GM12878 (cell line): Measurements from ENCODE around the gene CLN6. TPM values are rescaled to one million over a fixed set of nuclear protein-coding genes. Genes with fewer than 3 reads are reported as not detected.

ENCODE experiments used
- ATAC-seq: fragments of 200-7000 bp; cut with Tn5 transposase; 3 replicates; pipeline ENCODE4 v1.9.1; 2020; ENCODE audit warnings: mild to moderate bottlenecking, moderate library complexity
- BruUV-seq: library from RNA; stranded (reverse); fragments of 400-500 nt; replicated peaks from 2 replicates; lab custom pipeline; 2021; lab: Mats Ljungman, UMichigan
- CTCF ChIA-PET: fragments of 300-600 bp; sonication (Branson Sonifier 250); formaldehyde crosslinking; extraction: SDS; loops from one replicate; lab custom pipeline; 2021; ENCODE audit warnings: inconsistent platforms; lab: Yijun Ruan, JAX
- POLR2A ChIA-PET: fragments of 350-600 bp; formaldehyde crosslinking; extraction: SDS; loops from one replicate; lab custom pipeline; 2021; ENCODE audit warnings: inconsistent platforms; lab: Charles Lee
- RAD21 ChIA-PET: fragments of 300-600 bp; sonication (Branson Sonifier 250); formaldehyde crosslinking; loops from one replicate; lab custom pipeline; 2023; ENCODE audit warnings: antibody characterized with exemption; ENCODE audit not compliant: unreplicated experiment; lab: Charles Lee
- SMC1A ChIA-PET: fragments of 300-600 bp; sonication (Branson Sonifier 250); formaldehyde crosslinking; loops from one replicate; lab custom pipeline; 2023; ENCODE audit not compliant: unreplicated experiment, uncharacterized antibody; lab: Charles Lee
- DNase-seq: peaks from one replicate; pipeline ENCODE4 v3.0.0-alpha.2; 2011; ENCODE audit warnings: low read depth, low spot score
- FAIRE-seq: peaks from 3 replicates; lab custom pipeline; 2011; peaks lifted over from hg19 to GRCh38; lab: Jason Lieb, UNC
- H2AFZ ChIP-seq: 2 replicates; pipeline ENCODE4 v1.6.0; 2011; ENCODE audit warnings: low read depth, low read length, control low read depth; ENCODE audit not compliant: control insufficient read depth
- H3K27ac ChIP-seq: 2 replicates; pipeline ENCODE4 v1.5.1; 2011; ENCODE audit warnings: control low read depth; ENCODE audit not compliant: control insufficient read depth, insufficient read depth
- H3K27me3 ChIP-seq, 2 experiments: replicated peaks in 1 of 2; 2 replicates each; pipeline versions ENCODE4 v1.6.0 to v1.6.1; 2011; ENCODE audit warnings: low read length in 1 of 2; ENCODE audit not compliant: control insufficient read depth in 2 of 2, insufficient read depth in 2 of 2
- H3K36me3 ChIP-seq, 2 experiments: 2 replicates each; pipeline ENCODE4 v1.5.1; 2011; ENCODE audit warnings: low read length in 1 of 2; ENCODE audit not compliant: control insufficient read depth in 2 of 2, insufficient read depth in 2 of 2
- H3K4me1 ChIP-seq: 2 replicates; pipeline ENCODE4 v1.6.1; 2011; ENCODE audit warnings: mild to moderate bottlenecking, low read length, moderate library complexity, mixed read lengths; ENCODE audit not compliant: control insufficient read depth, insufficient read depth
- H3K4me2 ChIP-seq: 2 replicates; pipeline ENCODE4 v1.6.0; 2011; ENCODE audit warnings: control low read depth; ENCODE audit not compliant: control insufficient read depth, insufficient read depth
- H3K4me3 ChIP-seq: fragments of 200-600 bp; sonication (generic); 2 replicates; pipeline ENCODE4 v1.5.1; 2016
- H3K79me2 ChIP-seq: 2 replicates; pipeline ENCODE4 v1.6.0; 2011; ENCODE audit warnings: low read length; ENCODE audit not compliant: control insufficient read depth, insufficient read depth
- H3K9ac ChIP-seq: 2 replicates; pipeline ENCODE4 v1.8.0; 2011; ENCODE audit warnings: low read length, control low read depth, mixed read lengths; ENCODE audit not compliant: control insufficient read depth, insufficient read depth
- H3K9me3 ChIP-seq: replicated peaks from 3 replicates; pipeline ENCODE4 v1.5.1; 2011; ENCODE audit warnings: mild to moderate bottlenecking, low read length; ENCODE audit not compliant: control insufficient read depth, insufficient read depth
- H4K20me1 ChIP-seq: 2 replicates; pipeline ENCODE4 v1.6.0; 2011; ENCODE audit not compliant: control insufficient read depth, insufficient read depth
- CHD1 ChIP-seq: IDR thresholded peaks from 2 replicates; pipeline ENCODE4 v1.6.1; 2012; ENCODE audit warnings: low read depth, low read length, improper control_type of control experiment
- KDM1A ChIP-seq: fragments of 200-600 bp; sonication (generic); IDR thresholded peaks from 2 replicates; pipeline ENCODE4 v1.6.1; 2016; ENCODE audit warnings: borderline replicate concordance
- NKRF ChIP-seq: fragments of 450-650 bp; conservative IDR thresholded peaks from 2 replicates; pipeline ENCODE4 v1.6.1; 2017; ENCODE audit warnings: mild to moderate bottlenecking, moderate library complexity
- NRF1 ChIP-seq: conservative IDR thresholded peaks from 2 replicates; pipeline ENCODE4 v1.6.1; 2011; ENCODE audit warnings: mild to moderate bottlenecking, low read depth, low read length, improper control_type of control experiment
- PAX5 ChIP-seq: IDR thresholded peaks from 2 replicates; pipeline ENCODE4 v1.6.1; 2011; ENCODE audit warnings: low read depth, low read length, borderline replicate concordance
- TAF1 ChIP-seq: IDR thresholded peaks from 2 replicates; pipeline ENCODE4 v1.6.1; 2011; ENCODE audit warnings: mild to moderate bottlenecking, low read depth, low read length, borderline replicate concordance
- ZNF24 ChIP-seq: fragments of 450-650 bp; IDR thresholded peaks from 2 replicates; pipeline ENCODE4 v1.6.1; 2017; ENCODE audit warnings: antibody characterized with exemption, mild to moderate bottlenecking
- ZNF622 ChIP-seq: fragments of 450-650 bp; IDR thresholded peaks from 2 replicates; pipeline ENCODE4 v1.6.1; 2017; ENCODE audit warnings: mild to moderate bottlenecking, inconsistent platforms
- whole genome bisulfite sequencing: methylation state at CpG from one replicate; pipeline ENCODE4 v1.1.6; 2016; ENCODE audit warnings: low lambda C conversion rate; ENCODE audit not compliant: insufficient replicate concordance, insufficient coverage; ENCODE audit errors: missing lambda C conversion rate; 5-methylcytosine and 5-hydroxymethylcytosine counted together
- in situ Hi-C: fragments of 300-500 bp; cut with MboI; formaldehyde crosslinking; loops from 9 replicates; pipeline ENCODE4 v1.14.3; 2018; ENCODE audit warnings: mixed read lengths
- intact Hi-C: fragments of 100-400 bp; cut with micrococcal nuclease; formaldehyde crosslinking; loops from one replicate; pipeline ENCODE4 v1.14.2; 2022; ENCODE audit not compliant: unreplicated experiment
- polyA plus RNA-seq, 11 experiments: library from polyadenylated mRNA; depleted of rRNA in 4 of 11; unstranded in 6 of 11; stranded (reverse) in 5 of 11; fragments of >200 nt; fragmentation: Nextera tagmentation in 4 of 11; fragmentation: Illumina TruSeq in 1 of 11; extraction: Ambion mirVana in 4 of 11; extraction: Trizol in 1 of 11; gene quantifications; 1 replicate in 1 of 11; 2 replicates in 10 of 11; pipeline versions ENCODE4 v1.2.1 to v1.2.3, GENCODE V29; 2011 to 2016; ENCODE audit warnings: inconsistent platforms in 2 of 11, missing spikeins in 2 of 11, low read depth in 1 of 11
- total RNA-seq, 4 experiments: library from RNA; depleted of rRNA in 3 of 4; stranded (reverse); fragments of >200 nt in 3 of 4; fragmentation: Illumina TruSeq in 1 of 4; extraction: Trizol in 1 of 4; gene quantifications; 2 replicates each; pipeline versions ENCODE4 v1.2.1 to v1.2.3, GENCODE V29; 2013 to 2021

CLN6 gene
- total and polyA plus RNA-seq, 10 of the 15 experiments (the other 5 are each of a cell fraction or from before 2014, with no cell fraction given) = 0.74 to 69.0 (median 30.3) TPM

- intact Hi-C loops = no loop called here
- H3K9ac ChIP-seq = no peak overlapping the region
- no peaks in the 10 kb centered on the region; the same call in 1 of the 2 replicates for H4K20me1 ChIP-seq
- no TSS peak for BruUV-seq
- H3K4me2 ChIP-seq = no peak overlapping the region
- in situ Hi-C loops = no loop called here
- TF ChIP-seq CHD1 (no peak), ZNF24 (no peak), NKRF (no peak), TAF1 (no peak), NRF1 (no peak), PAX5 (no peak), ZNF622 (no peak), KDM1A (no peak)
- no peak overlapping the region for H2AFZ ChIP-seq
- SMC1A ChIA-PET = interaction anchor here (1.4 kb wide), 1 partner anchor 23 kb away, joined by 4 read pairs; no protein-coding TSS in a partner anchor
- no peaks in the 10 kb centered on the region for H3K9me3 ChIP-seq
- peaks cover 5 to 13% of the 10 kb centered on the region in 2 experiments for H3K36me3 ChIP-seq
- H3K4me1 ChIP-seq = peaks cover 14% of the 10 kb centered on the region
- 95% methylated on average over 2 of the region's 2 CpGs for WGBS
- DNase-seq (no peak), FAIRE-seq (no peak), ATAC-seq (no peak)
- H3K27ac ChIP-seq = no peak overlapping the region
- CTCF ChIA-PET = interaction anchor here (1.0 kb wide), 1 partner anchor 32 kb away, joined by 6 read pairs; no protein-coding TSS in a partner anchor
- no peak overlapping the region for H3K4me3 ChIP-seq
- RAD21 ChIA-PET = no interaction called here
- H3K27me3 ChIP-seq = no peaks in the 10 kb centered on the region
- H3K79me2 ChIP-seq = peaks cover 57% of the 10 kb centered on the region
- POLR2A ChIA-PET = no interaction called here
Measured at GRCh38 chr15:68220489-68220888, 9.0 kb downstream of the CLN6 start.
